K562 (cell line): ENCODE data around the gene CRIP3.

ENCODE experiments used
- CREM ChIP-seq: IDR thresholded peaks from 2 replicates; pipeline ENCODE4 v1.6.1; 2014; ENCODE audit warnings: antibody characterized with exemption, low read depth
- EP300 ChIP-seq: IDR thresholded peaks from 2 replicates; pipeline ENCODE4 v1.6.1; 2012; ENCODE audit warnings: low read length, improper control_type of control experiment
- MAFK ChIP-seq: IDR thresholded peaks from 2 replicates; pipeline ENCODE4 v1.6.1; 2011; ENCODE audit warnings: low read length, improper control_type of control experiment
- MEF2D ChIP-seq: conservative IDR thresholded peaks from 2 replicates; pipeline ENCODE4 v1.6.1; 2016; ENCODE audit warnings: low read depth, missing genetic modification characterization, missing compliant biosample characterization
- NFYB ChIP-seq: IDR thresholded peaks from 2 replicates; pipeline ENCODE4 v1.6.1; 2011; ENCODE audit warnings: mild to moderate bottlenecking, moderate library complexity; ENCODE audit not compliant: insufficient read length; ENCODE audit errors: extremely low read depth
- PTBP1 ChIP-seq: fragments of 200-400 bp; formaldehyde crosslinking; IDR thresholded peaks from 2 replicates; pipeline ENCODE4 v1.6.1; 2017; ENCODE audit warnings: low read depth, low read length
- RAD21 ChIP-seq, 2 experiments: fragments of 250-450 bp in 1 of 2; fragments of 450-650 bp in 1 of 2; sonication (Bioruptor Pico) in 1 of 2; formaldehyde crosslinking in 1 of 2; IDR thresholded peaks in 1 of 2; conservative IDR thresholded peaks in 1 of 2; 2 replicates each; pipeline versions ENCODE4 v1.4.0 to v1.8.0; 2020 to 2022; ENCODE audit warnings: mild to moderate bottlenecking in 2 of 2, moderate library complexity in 1 of 2
- RCOR1 ChIP-seq, 2 experiments: IDR thresholded peaks; 2 replicates each; pipeline ENCODE4 v1.6.1; 2012; ENCODE audit warnings: low read depth in 2 of 2, low read length in 2 of 2, borderline replicate concordance in 1 of 2, improper control_type of control experiment in 1 of 2
- SP1 ChIP-seq: sonication (generic); formaldehyde crosslinking; IDR thresholded peaks from 2 replicates; pipeline ENCODE4 v1.8.1; 2022; ENCODE audit warnings: mild to moderate bottlenecking, missing genetic modification reagents
- SREBF2 ChIP-seq: sonication (generic); formaldehyde crosslinking; IDR thresholded peaks from 2 replicates; pipeline ENCODE4 v1.4.0; 2020; ENCODE audit warnings: mild to moderate bottlenecking, missing genetic modification reagents
- TCF7L2 ChIP-seq: fragments of 150-350 bp; IDR thresholded peaks from 2 replicates; pipeline ENCODE4 v1.6.1; 2016; ENCODE audit warnings: low read depth, mild to moderate bottlenecking, low read length, moderate library complexity
- TRIM24 ChIP-seq, 2 experiments: fragments of 450-650 bp; IDR thresholded peaks; 2 replicates each; pipeline ENCODE4 v1.6.1; 2016
- TF ChIP-seq, protein P1 (sequence below), 3 experiments: IDR thresholded peaks in 2 of 3; conservative IDR thresholded peaks in 1 of 3; 2 replicates each; pipeline ENCODE4 v1.5.1; 2011 to 2012; ENCODE audit warnings: low read length in 3 of 3, mild to moderate bottlenecking in 3 of 3, control low read depth in 2 of 3, improper control_type of control experiment in 1 of 3, inconsistent platforms in 1 of 3, low read depth in 1 of 3, mixed read lengths in 1 of 3, moderate library complexity in 1 of 3; ENCODE audit not compliant: insufficient read depth in 2 of 3

GRCh38 chr6:43275801-43276576 lies 32.6 kb downstream of the CRIP3 start:
- no peak for TF ChIP-seq TRIM24 (IDR thresholded peaks at IDR 0.05)
- TF ChIP-seq SP1 (CRISPR knock-in tag), result no peak
- TF ChIP-seq MAFK, result no peak
- TF ChIP-seq, protein P1, sequence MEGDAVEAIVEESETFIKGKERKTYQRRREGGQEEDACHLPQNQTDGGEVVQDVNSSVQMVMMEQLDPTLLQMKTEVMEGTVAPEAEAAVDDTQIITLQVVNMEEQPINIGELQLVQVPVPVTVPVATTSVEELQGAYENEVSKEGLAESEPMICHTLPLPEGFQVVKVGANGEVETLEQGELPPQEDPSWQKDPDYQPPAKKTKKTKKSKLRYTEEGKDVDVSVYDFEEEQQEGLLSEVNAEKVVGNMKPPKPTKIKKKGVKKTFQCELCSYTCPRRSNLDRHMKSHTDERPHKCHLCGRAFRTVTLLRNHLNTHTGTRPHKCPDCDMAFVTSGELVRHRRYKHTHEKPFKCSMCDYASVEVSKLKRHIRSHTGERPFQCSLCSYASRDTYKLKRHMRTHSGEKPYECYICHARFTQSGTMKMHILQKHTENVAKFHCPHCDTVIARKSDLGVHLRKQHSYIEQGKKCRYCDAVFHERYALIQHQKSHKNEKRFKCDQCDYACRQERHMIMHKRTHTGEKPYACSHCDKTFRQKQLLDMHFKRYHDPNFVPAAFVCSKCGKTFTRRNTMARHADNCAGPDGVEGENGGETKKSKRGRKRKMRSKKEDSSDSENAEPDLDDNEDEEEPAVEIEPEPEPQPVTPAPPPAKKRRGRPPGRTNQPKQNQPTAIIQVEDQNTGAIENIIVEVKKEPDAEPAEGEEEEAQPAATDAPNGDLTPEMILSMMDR (IDR thresholded peaks at IDR 0.05 in 2 of 3, conservative IDR thresholded peaks at IDR 0.05 in 1 of 3; ENCODE audit: insufficient read depth in 2 of 3, low read depth in 1 of 3, low read length in 3 of 3), result no peak
- TF ChIP-seq NFYB, result no peak
- no peak for TF ChIP-seq CREM
- no peak for TF ChIP-seq PTBP1
- no peak for TF ChIP-seq RCOR1 (IDR thresholded peaks at IDR 0.05; ENCODE audit: borderline replicate concordance in 1 of 2, low read depth in 2 of 2, low read length in 2 of 2)
- TF ChIP-seq MEF2D (tag), result no peak
- TF ChIP-seq EP300, result no peak
- TF ChIP-seq SREBF2 (CRISPR knock-in tag), result no peak
- TF ChIP-seq TCF7L2, result no peak
- TF ChIP-seq RAD21 (CRISPR knock-in tag; conservative IDR thresholded peaks at IDR 0.05 in 1 of 2, IDR thresholded peaks at IDR 0.05 in 1 of 2), result no peak
